Nephron progenitor cell (in vitro differentiated cells): ENCODE data around the gene TBX10.
A peak's percentile ranks its signal among the peaks of the same experiment; 100 is the strongest.
"Not testable (repeated sequence)": the region's sequence is repeated elsewhere in the genome, so short reads cannot be mapped to it uniquely, and the experiment has no call there.

Source experiments
- DNase-seq: peaks from one replicate; pipeline ENCODE4 v3.0.0; 2021
- H3K27ac Mint-ChIP-seq: 2 replicates; pipeline ENCODE4 v1.8.0; 2021; ENCODE audit warnings: mild to moderate bottlenecking, moderate library complexity, mixed read lengths
- H3K27me3 Mint-ChIP-seq: 2 replicates; pipeline ENCODE4 v1.8.0; 2021; ENCODE audit warnings: mild to moderate bottlenecking, low read depth, mixed read lengths; ENCODE audit not compliant: poor library complexity
- H3K36me3 Mint-ChIP-seq: 2 replicates; pipeline ENCODE4 v1.8.0; 2021; ENCODE audit warnings: low read depth, mixed read lengths
- H3K4me1 Mint-ChIP-seq: 2 replicates; pipeline ENCODE4 v1.8.0; 2021; ENCODE audit warnings: mixed read lengths
- H3K4me3 Mint-ChIP-seq: 2 replicates; pipeline ENCODE4 v1.8.0; 2021; ENCODE audit warnings: mild to moderate bottlenecking, moderate library complexity, mixed read lengths
- H3K9me3 Mint-ChIP-seq: 2 replicates; pipeline ENCODE4 v1.8.0; 2021; ENCODE audit warnings: mild to moderate bottlenecking, moderate library complexity, mixed read lengths
- CTCF ChIP-seq: fragments of 200-600 bp; sonication (generic); IDR thresholded peaks from 2 replicates; pipeline ENCODE4 v1.5.0; 2021; ENCODE audit warnings: antibody characterized with exemption

Gene TBX10

DNA sequence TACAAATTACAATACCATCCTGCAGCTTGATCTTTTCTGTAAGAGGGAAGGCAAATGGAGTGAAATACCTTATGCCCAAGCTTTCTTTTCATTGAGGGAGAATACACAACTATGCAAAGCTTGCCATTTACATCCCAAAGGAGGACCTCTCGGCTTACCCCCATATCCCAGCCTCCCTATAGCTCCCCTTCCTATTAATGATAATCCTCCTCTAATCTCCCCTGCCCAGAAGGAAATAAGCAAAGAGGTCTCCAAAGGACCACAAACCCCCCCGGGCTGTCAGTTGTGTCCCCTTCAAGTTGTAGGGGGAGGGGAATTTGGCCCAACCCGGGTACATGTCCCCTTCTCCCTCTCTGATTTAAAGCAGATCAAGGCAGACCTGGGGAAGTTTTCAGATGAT, 17.6 kb downstream of the TBX10 start:
- Mint-ChIP-seq H3K4me1 (peaks cover 44% of the 10 kb centered on the region), H3K9me3 (peaks cover 30% of the 10 kb centered on the region), H3K36me3 (peaks cover 53% of the 10 kb centered on the region), H3K4me3 (peak overlapping the region; percentile 96), H3K27me3 (peaks cover 18% of the 10 kb centered on the region)
- H3K27ac Mint-ChIP-seq, DNase-seq: not testable (repeated sequence)

DNA sequence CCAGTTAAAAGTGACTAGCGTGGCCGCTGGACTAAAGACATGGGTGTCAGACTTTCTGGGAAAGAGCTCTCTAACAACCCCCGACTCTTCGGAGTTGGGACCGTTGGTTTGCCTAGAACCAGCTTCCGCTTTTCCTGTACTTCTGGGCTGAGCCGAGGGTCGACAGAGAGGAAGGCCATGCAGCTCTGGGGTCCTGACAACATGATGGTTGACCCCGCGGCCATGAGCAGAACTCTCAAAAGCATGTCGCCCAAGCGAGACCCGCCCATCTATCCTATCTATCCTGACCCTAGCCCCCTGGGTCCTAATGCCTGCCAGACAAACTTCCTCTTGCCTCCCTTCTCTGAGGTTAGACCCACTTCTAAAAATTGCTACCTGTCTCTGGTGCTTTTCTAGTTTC, 18.9 kb downstream of the TBX10 start:
- Mint-ChIP-seq H3K36me3 (peaks cover 40% of the 10 kb centered on the region), H3K27ac (peak overlapping the region; percentile 92), H3K27me3 (peaks cover 21% of the 10 kb centered on the region), H3K4me3 (peak overlapping the region; percentile 96), H3K4me1 (peaks cover 43% of the 10 kb centered on the region), H3K9me3 (peaks cover 21% of the 10 kb centered on the region)
- peak; percentile 62 for DNase-seq

DNA sequence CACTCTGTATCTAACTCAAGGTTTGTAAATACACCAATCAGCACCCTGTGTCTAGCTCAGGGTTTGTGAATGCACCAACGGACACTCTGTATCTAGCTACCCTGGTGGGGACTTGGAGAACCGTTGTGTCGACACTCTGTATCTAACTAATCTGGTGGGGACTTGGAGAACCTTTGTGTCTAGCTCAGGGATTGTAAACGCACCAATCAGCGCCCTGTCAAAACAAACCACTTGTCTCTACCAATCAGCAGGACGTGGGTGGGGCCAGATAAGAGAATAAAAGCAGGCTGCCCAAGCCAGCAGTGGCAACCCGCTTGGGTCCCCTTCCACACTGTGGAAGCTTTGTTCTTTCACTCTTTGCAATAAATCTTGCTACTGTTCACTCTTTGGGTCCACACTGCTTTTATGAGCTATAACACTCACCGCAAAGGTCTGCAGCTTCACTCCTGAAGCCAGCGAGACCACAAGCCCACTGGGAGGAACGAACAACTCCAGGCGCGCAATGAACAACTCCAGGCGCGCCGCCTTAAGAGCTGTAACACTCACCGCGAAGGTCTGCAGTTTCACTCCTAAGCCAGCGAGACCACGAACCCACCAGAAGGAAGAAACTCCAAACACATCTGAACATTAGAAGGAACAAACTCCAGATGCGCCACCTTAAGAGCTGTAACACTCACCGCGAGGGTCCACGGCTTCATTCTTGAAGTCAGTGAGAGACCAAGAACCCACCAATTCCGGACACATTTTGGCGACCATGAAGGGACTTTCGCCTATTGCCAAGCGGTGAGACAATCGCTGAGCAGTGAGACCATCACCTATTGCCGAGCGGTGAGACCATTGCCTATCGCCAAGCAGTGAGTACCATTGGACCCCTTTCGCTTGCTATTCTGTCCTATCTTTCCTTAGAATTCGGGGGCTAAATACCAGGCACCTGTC, 19.6 kb downstream of the TBX10 start:
- DNase-seq = peak; percentile 53
- peaks cover 21% of the 10 kb centered on the region for H3K9me3 Mint-ChIP-seq
- H3K27ac Mint-ChIP-seq = peak overlapping the region; percentile 93
- H3K4me3 Mint-ChIP-seq = peak overlapping the region; percentile 96
- peaks cover 33% of the 10 kb centered on the region for H3K36me3 Mint-ChIP-seq
- peaks cover 43% of the 10 kb centered on the region for H3K4me1 Mint-ChIP-seq
- H3K27me3 Mint-ChIP-seq = peaks cover 21% of the 10 kb centered on the region

GRCh38 chr11:67618901-67619659, 20.5 kb downstream of the TBX10 start:
- Mint-ChIP-seq H3K4me1 (peaks cover 49% of the 10 kb centered on the region), H3K9me3 (peaks cover 21% of the 10 kb centered on the region), H3K27me3 (peaks cover 21% of the 10 kb centered on the region), H3K4me3 (peak overlapping the region; percentile 96), H3K36me3 (peaks cover 26% of the 10 kb centered on the region)
- not testable (repeated sequence) for DNase-seq, H3K27ac Mint-ChIP-seq

DNA sequence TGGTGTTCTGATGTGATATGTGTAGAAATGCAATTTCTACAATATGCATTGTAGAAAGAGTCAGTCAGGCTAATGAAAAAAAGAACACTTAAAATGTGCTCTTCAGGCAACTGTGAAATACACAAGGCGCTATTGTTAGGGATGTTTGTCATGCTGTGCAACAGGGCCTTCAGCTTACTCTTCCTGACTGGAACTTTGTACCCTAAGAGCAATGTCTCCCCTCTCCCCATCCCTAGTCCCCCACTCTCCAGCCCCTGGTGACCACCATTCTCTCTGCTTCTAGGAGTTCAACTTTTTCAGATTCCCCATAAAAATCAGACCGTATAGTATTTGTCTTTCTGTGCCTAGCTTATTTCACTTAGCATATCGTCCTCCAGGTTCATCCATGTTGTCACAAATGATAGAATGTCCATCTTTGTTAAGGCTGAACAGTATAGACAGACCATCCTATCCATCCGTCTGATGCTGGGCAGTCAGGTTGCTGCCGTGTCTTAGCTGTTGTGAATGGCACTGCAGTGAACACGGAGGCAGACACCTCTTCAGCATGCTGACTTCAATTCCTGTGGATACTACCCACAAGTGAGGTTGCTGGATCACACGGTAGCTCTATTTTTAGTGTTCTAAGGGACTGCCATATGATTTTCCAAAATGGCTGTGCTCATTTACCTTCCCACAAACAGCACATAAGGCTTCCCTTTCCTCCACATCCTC, 22.2 kb downstream of the TBX10 start:
- Mint-ChIP-seq H3K9me3 (peaks cover 18% of the 10 kb centered on the region), H3K27ac (no peak overlapping the region), H3K4me1 (peaks cover 45% of the 10 kb centered on the region), H3K36me3 (peaks cover 19% of the 10 kb centered on the region), H3K27me3 (peaks cover 19% of the 10 kb centered on the region), H3K4me3 (peak overlapping the region; percentile 24)
- no peak for TF ChIP-seq CTCF
- DNase-seq = no peak

DNA sequence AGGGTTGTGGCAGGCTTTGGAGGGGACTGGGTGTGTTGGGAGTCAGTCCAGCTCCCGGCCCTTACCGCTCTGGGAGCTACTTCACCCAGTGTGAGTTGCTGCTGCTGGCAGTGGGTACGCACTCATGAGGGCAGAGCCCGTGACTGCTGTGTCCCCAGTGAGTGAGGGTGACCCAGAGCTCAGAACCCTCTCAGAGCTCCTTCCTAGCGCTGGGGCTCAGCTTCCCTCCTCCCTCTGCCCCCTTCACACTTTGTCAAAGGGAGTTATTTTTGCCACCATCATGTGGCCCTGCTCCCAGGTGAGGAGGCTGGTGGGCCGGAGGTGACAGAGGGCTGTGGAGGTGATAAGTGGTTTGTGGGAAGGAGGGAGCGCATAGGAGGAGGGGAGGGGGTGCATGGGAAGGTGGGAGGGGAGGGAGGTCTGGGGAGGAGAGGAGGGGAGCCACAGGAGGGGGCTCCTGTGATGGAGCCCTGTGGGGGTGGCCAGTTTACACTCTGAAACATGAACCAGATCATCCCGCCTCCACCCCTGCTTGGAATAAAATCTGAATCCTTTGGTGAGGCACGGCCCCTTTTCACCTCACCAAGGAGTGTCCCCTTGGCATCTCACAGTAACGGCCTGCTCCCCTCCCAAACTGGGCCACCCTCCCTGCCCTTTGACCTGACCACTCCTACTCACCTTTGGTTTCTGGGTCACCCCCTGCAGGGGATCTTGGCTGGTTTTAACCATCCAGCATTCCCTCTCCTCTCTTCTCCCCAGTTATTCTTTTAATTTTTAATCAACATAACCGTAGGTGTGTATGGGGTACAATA, 22.9 kb downstream of the TBX10 start:
- peaks cover 37% of the 10 kb centered on the region for H3K4me1 Mint-ChIP-seq
- H3K4me3 Mint-ChIP-seq = peak overlapping the region; percentile 24
- peaks cover 18% of the 10 kb centered on the region for H3K9me3 Mint-ChIP-seq
- no peak overlapping the region for H3K27ac Mint-ChIP-seq
- no peak for TF ChIP-seq CTCF
- H3K36me3 Mint-ChIP-seq = peaks cover 19% of the 10 kb centered on the region
- no peak for DNase-seq
- H3K27me3 Mint-ChIP-seq = peaks cover 15% of the 10 kb centered on the region

DNA sequence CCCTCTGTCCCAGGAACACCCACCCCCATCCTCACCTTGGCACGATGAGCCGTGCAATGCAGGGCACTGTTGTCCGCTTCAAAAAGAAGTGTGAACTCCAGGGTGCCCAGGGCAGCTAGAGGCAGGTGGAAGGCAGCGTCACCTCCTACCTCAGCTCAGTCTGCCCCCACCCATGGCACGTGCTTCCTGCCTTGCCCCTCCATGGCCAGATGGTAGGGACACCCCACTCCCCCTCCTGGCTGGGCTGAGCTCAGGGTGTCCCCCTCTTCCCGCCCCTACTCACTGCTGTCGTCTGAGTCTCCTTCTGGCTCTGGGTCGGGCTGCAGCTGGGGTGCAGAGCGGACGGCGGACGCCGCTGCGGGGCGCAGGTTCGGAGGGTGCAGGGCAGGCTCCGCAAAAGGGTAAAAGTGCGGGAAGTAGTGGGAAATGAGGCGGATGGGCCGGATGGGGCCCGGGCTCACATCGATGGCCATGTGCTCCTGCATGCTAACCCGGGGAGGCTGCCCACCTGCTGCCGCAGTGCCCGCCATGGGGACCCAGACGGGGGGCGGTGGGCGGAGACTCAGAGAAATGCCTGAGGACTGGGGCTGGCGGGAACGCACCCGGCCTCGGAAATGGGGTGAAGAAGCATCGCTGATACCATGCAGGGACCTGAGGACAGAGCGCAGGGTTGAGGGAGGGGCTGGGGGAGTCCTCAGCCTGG, 23.7 kb downstream of the TBX10 start:
- no peak overlapping the region for H3K27ac Mint-ChIP-seq
- no peak overlapping the region for H3K4me3 Mint-ChIP-seq
- peaks cover 32% of the 10 kb centered on the region for H3K4me1 Mint-ChIP-seq
- H3K36me3 Mint-ChIP-seq = peaks cover 19% of the 10 kb centered on the region
- H3K9me3 Mint-ChIP-seq = peaks cover 18% of the 10 kb centered on the region
- peaks cover 12% of the 10 kb centered on the region for H3K27me3 Mint-ChIP-seq
- no peak for TF ChIP-seq CTCF
- no peak for DNase-seq
